Measurements from ENCODE around the gene RNF112.

RNF112 gene

GRCh38 chr17:19410875-19411620 is at the start of gene RNF112:
TSS of gene RNF112 (plus strand) at chr17:19411232. CDS start at chr17:19411409, 177 bp downstream.
- no peaks in the 10 kb centered on the region for H3K36me3 ChIP-seq (ENCODE audit: insufficient read depth, low read length)
- H2AFZ ChIP-seq (ENCODE audit: low read length, unreplicated experiment): no peak within 1 kb of the TSS
- H3K27ac ChIP-seq (ENCODE audit: low read depth, low read length): no peak within 1 kb of the TSS
- H3K27me3 ChIP-seq (ENCODE audit: insufficient read depth, low read length): no peaks in the 10 kb centered on the region
- H3K4me3 ChIP-seq (ENCODE audit: low read depth, low read length): peak within 1 kb of the TSS; percentile 10
- peaks cover 13% of the 10 kb centered on the region for H3K4me1 ChIP-seq (ENCODE audit: control insufficient read depth, insufficient read depth, low read length, unreplicated experiment)
- H3K79me2 ChIP-seq (ENCODE audit: control insufficient read depth, insufficient read depth, low read length, unreplicated experiment): no peaks in the 10 kb centered on the region

GRCh38 chr17:19361326-19361725 is 49.7 kb upstream of the RNF112 start:
- Histone ChIP-seq H3K4me3 (ENCODE audit: low read depth, low read length) (no peak overlapping the region; the same call in 1 of the 2 replicates), H2AFZ (ENCODE audit: low read length, unreplicated experiment) (no peak overlapping the region), H3K4me1 (ENCODE audit: control insufficient read depth, insufficient read depth, low read length, unreplicated experiment) (peaks cover 19% of the 10 kb centered on the region), H3K36me3 (ENCODE audit: insufficient read depth, low read length) (peaks cover 2% of the 10 kb centered on the region; the same call in 1 of the 2 replicates), H3K79me2 (ENCODE audit: control insufficient read depth, insufficient read depth, low read length, unreplicated experiment) (no peaks in the 10 kb centered on the region), H3K27ac (ENCODE audit: low read depth, low read length) (no peak overlapping the region), H3K27me3 (ENCODE audit: insufficient read depth, low read length) (no peaks in the 10 kb centered on the region)

- H3K27ac ChIP-seq (ENCODE audit: low read depth, low read length): peak overlapping the region; percentile 83
These were observed 49.1 kb upstream of the RNF112 start for GRCh38 chr17:19361944-19362276.

GRCh38 chr17:19362277-19363113 is 48.5 kb upstream of the RNF112 start, which contains the start of gene B9D1:
TSS of gene B9D1 (minus strand) at chr17:19362723. CDS start at chr17:19362569, 154 bp downstream.
- peak within 1 kb of the TSS; percentile 83 for H3K27ac ChIP-seq (ENCODE audit: low read depth, low read length)
- no peaks in the 10 kb centered on the region for H3K79me2 ChIP-seq (ENCODE audit: control insufficient read depth, insufficient read depth, low read length, unreplicated experiment)
- no peaks in the 10 kb centered on the region for H3K36me3 ChIP-seq (ENCODE audit: insufficient read depth, low read length)
- H2AFZ ChIP-seq (ENCODE audit: low read length, unreplicated experiment): peak within 1 kb of the TSS; percentile 91
- H3K27me3 ChIP-seq (ENCODE audit: insufficient read depth, low read length): no peaks in the 10 kb centered on the region
- H3K4me3 ChIP-seq (ENCODE audit: low read depth, low read length): peak within 1 kb of the TSS; percentile 85
- H3K4me1 ChIP-seq (ENCODE audit: control insufficient read depth, insufficient read depth, low read length, unreplicated experiment): peaks cover 19% of the 10 kb centered on the region

More at GRCh38 chr17:19361944-19362276, 49.1 kb upstream of the RNF112 start:
- peaks cover 19% of the 10 kb centered on the region for H3K4me1 ChIP-seq (ENCODE audit: control insufficient read depth, insufficient read depth, low read length, unreplicated experiment)
- H3K4me3 ChIP-seq (ENCODE audit: low read depth, low read length): peak overlapping the region; percentile 85
- no peaks in the 10 kb centered on the region for H3K27me3 ChIP-seq (ENCODE audit: insufficient read depth, low read length)
- H3K79me2 ChIP-seq (ENCODE audit: control insufficient read depth, insufficient read depth, low read length, unreplicated experiment): no peaks in the 10 kb centered on the region
- peaks cover under 1% of the 10 kb centered on the region; the same call in 1 of the 2 replicates for H3K36me3 ChIP-seq (ENCODE audit: insufficient read depth, low read length)
- peak overlapping the region; percentile 91 for H2AFZ ChIP-seq (ENCODE audit: low read length, unreplicated experiment)

- no peaks in the 10 kb centered on the region for H3K27me3 ChIP-seq (ENCODE audit: insufficient read depth, low read length)
- no peaks in the 10 kb centered on the region for H3K79me2 ChIP-seq (ENCODE audit: control insufficient read depth, insufficient read depth, low read length, unreplicated experiment)
- H3K4me3 ChIP-seq (ENCODE audit: low read depth, low read length): peak overlapping the region; percentile 85
- no peaks in the 10 kb centered on the region for H3K36me3 ChIP-seq (ENCODE audit: insufficient read depth, low read length)
- no peak overlapping the region for H2AFZ ChIP-seq (ENCODE audit: low read length, unreplicated experiment)
- peaks cover 19% of the 10 kb centered on the region for H3K4me1 ChIP-seq (ENCODE audit: control insufficient read depth, insufficient read depth, low read length, unreplicated experiment)
- H3K27ac ChIP-seq (ENCODE audit: low read depth, low read length): no peak overlapping the region
These were observed 48.0 kb upstream of the RNF112 start for GRCh38 chr17:19363114-19363438.

GRCh38 chr17:19363460-19364035 is 47.5 kb upstream of the RNF112 start:
- peaks cover 19% of the 10 kb centered on the region for H3K4me1 ChIP-seq (ENCODE audit: control insufficient read depth, insufficient read depth, low read length, unreplicated experiment)
- no peak overlapping the region for H2AFZ ChIP-seq (ENCODE audit: low read length, unreplicated experiment)
- H3K36me3 ChIP-seq (ENCODE audit: insufficient read depth, low read length): no peaks in the 10 kb centered on the region
- H3K79me2 ChIP-seq (ENCODE audit: control insufficient read depth, insufficient read depth, low read length, unreplicated experiment): no peaks in the 10 kb centered on the region
- H3K4me3 ChIP-seq (ENCODE audit: low read depth, low read length): no peak overlapping the region
- no peak overlapping the region for H3K27ac ChIP-seq (ENCODE audit: low read depth, low read length)
- H3K27me3 ChIP-seq (ENCODE audit: insufficient read depth, low read length): no peaks in the 10 kb centered on the region

GRCh38 chr17:19364699-19365498 is 46.1 kb upstream of the RNF112 start:
- no peaks in the 10 kb centered on the region for H3K27me3 ChIP-seq (ENCODE audit: insufficient read depth, low read length)
- no peaks in the 10 kb centered on the region for H3K79me2 ChIP-seq (ENCODE audit: control insufficient read depth, insufficient read depth, low read length, unreplicated experiment)
- no peak overlapping the region for H2AFZ ChIP-seq (ENCODE audit: low read length, unreplicated experiment)
- no peak overlapping the region for H3K27ac ChIP-seq (ENCODE audit: low read depth, low read length)
- no peak overlapping the region for H3K4me3 ChIP-seq (ENCODE audit: low read depth, low read length)
- H3K36me3 ChIP-seq (ENCODE audit: insufficient read depth, low read length): no peaks in the 10 kb centered on the region
- H3K4me1 ChIP-seq (ENCODE audit: control insufficient read depth, insufficient read depth, low read length, unreplicated experiment): peaks cover 19% of the 10 kb centered on the region

GRCh38 chr17:19365499-19365817 is 45.6 kb upstream of the RNF112 start:
- Histone ChIP-seq H3K27me3 (ENCODE audit: insufficient read depth, low read length) (no peaks in the 10 kb centered on the region), H3K4me3 (ENCODE audit: low read depth, low read length) (no peak overlapping the region), H2AFZ (ENCODE audit: low read length, unreplicated experiment) (no peak overlapping the region), H3K79me2 (ENCODE audit: control insufficient read depth, insufficient read depth, low read length, unreplicated experiment) (no peaks in the 10 kb centered on the region), H3K4me1 (ENCODE audit: control insufficient read depth, insufficient read depth, low read length, unreplicated experiment) (peaks cover 19% of the 10 kb centered on the region), H3K27ac (ENCODE audit: low read depth, low read length) (no peak overlapping the region), H3K36me3 (ENCODE audit: insufficient read depth, low read length) (no peaks in the 10 kb centered on the region)

- no peak overlapping the region for H2AFZ ChIP-seq (ENCODE audit: low read length, unreplicated experiment)
- H3K36me3 ChIP-seq (ENCODE audit: insufficient read depth, low read length): no peaks in the 10 kb centered on the region
- H3K4me3 ChIP-seq (ENCODE audit: low read depth, low read length): no peak overlapping the region
- no peaks in the 10 kb centered on the region for H3K79me2 ChIP-seq (ENCODE audit: control insufficient read depth, insufficient read depth, low read length, unreplicated experiment)
- peaks cover 19% of the 10 kb centered on the region for H3K4me1 ChIP-seq (ENCODE audit: control insufficient read depth, insufficient read depth, low read length, unreplicated experiment)
- H3K27me3 ChIP-seq (ENCODE audit: insufficient read depth, low read length): no peaks in the 10 kb centered on the region
- no peak overlapping the region for H3K27ac ChIP-seq (ENCODE audit: low read depth, low read length)
These were observed 45.0 kb upstream of the RNF112 start for GRCh38 chr17:19365833-19366636.

- Histone ChIP-seq H3K79me2 (ENCODE audit: control insufficient read depth, insufficient read depth, low read length, unreplicated experiment) (no peaks in the 10 kb centered on the region), H3K27me3 (ENCODE audit: insufficient read depth, low read length) (no peaks in the 10 kb centered on the region), H3K4me1 (ENCODE audit: control insufficient read depth, insufficient read depth, low read length, unreplicated experiment) (peaks cover 18% of the 10 kb centered on the region), H3K36me3 (ENCODE audit: insufficient read depth, low read length) (no peaks in the 10 kb centered on the region), H3K27ac (ENCODE audit: low read depth, low read length) (no peak overlapping the region), H2AFZ (ENCODE audit: low read length, unreplicated experiment) (no peak overlapping the region), H3K4me3 (ENCODE audit: low read depth, low read length) (no peak overlapping the region)
These were observed 44.4 kb upstream of the RNF112 start for GRCh38 chr17:19366637-19366972.

All from ACC112 (cell line).